AG04450 (cell line): ENCODE results near the gene CDK14. TPM values are rescaled to one million over a fixed set of nuclear protein-coding genes. Genes with fewer than 3 reads are reported as not detected.
A peak's percentile ranks its signal among the peaks of the same experiment; 100 is the strongest.

Source experiments
- CTCF ChIA-PET: fragments of 300-600, 350-600 bp; formaldehyde crosslinking; extraction: SDS; loops from one replicate; lab custom pipeline; 2022; ENCODE audit warnings: antibody characterized with exemption, inconsistent platforms; lab: Charles Lee
- POLR2A ChIA-PET: fragments of 350-600 bp; formaldehyde crosslinking; extraction: SDS; loops from one replicate; lab custom pipeline; 2021; ENCODE audit warnings: antibody characterized with exemption, inconsistent platforms; lab: Yijun Ruan, JAX
- DNase-seq: peaks from one replicate; pipeline ENCODE4 v3.0.0-alpha.2; 2011; ENCODE audit warnings: low read depth, low spot score
- H3K27ac ChIP-seq: one replicate; pipeline ENCODE4 v1.5.1; 2012; ENCODE audit warnings: low read depth, low read length, control low read depth
- H3K27me3 ChIP-seq: one replicate; pipeline ENCODE4 v1.6.0; 2012; ENCODE audit warnings: low read length; ENCODE audit not compliant: control insufficient read depth, insufficient read depth
- H3K4me3 ChIP-seq: 2 replicates; pipeline ENCODE4 v1.5.1; 2011; ENCODE audit warnings: mild to moderate bottlenecking, low read depth, low read length, control low read depth
- H3K9me3 ChIP-seq: 2 replicates; pipeline ENCODE4 v1.5.1; 2012; ENCODE audit warnings: low read length; ENCODE audit not compliant: control insufficient read depth, insufficient read depth
- CTCF ChIP-seq: IDR thresholded peaks from 2 replicates; pipeline ENCODE4 v1.5.1; 2011; ENCODE audit warnings: low read depth, low read length, control low read depth, inconsistent platforms
- polyA plus RNA-seq: library from polyadenylated mRNA; depleted of rRNA; stranded (reverse); fragments of >200 nt; gene quantifications from 2 replicates; pipeline ENCODE4 v1.2.3, GENCODE V29; 2011

CDK14 gene
- polyA plus RNA-seq, 1 experiment = 28.4 TPM

GRCh38 chr7:91206361-91206960 is 610.3 kb downstream of the CDK14 start:
- POLR2A ChIA-PET = no interaction called here
- H3K27me3 ChIP-seq = no peaks in the 10 kb centered on the region
- DNase-seq = no peak
- no peak overlapping the region for H3K4me3 ChIP-seq
- H3K9me3 ChIP-seq = no peaks in the 10 kb centered on the region
- TF ChIP-seq CTCF = no peak
- H3K27ac ChIP-seq = no peak overlapping the region
- CTCF ChIA-PET = no interaction called here

GRCh38 chr7:91212582-91212981 is 616.5 kb downstream of the CDK14 start:
- POLR2A ChIA-PET = no interaction called here
- no peak for DNase-seq
- CTCF ChIA-PET = no interaction called here
- Histone ChIP-seq H3K27me3 (no peaks in the 10 kb centered on the region), H3K9me3 (no peaks in the 10 kb centered on the region), H3K4me3 (no peak overlapping the region), H3K27ac (no peak overlapping the region)
- no peak for TF ChIP-seq CTCF

- ChIA-PET CTCF (no interaction called here), POLR2A (no interaction called here)
- no peak for TF ChIP-seq CTCF
Observed at GRCh38 chr7:91226411-91226810, 630.3 kb downstream of the CDK14 start.

GRCh38 chr7:91228327-91228726 is 632.2 kb downstream of the CDK14 start:
- Histone ChIP-seq H3K27me3 (no peaks in the 10 kb centered on the region), H3K4me3 (no peak overlapping the region), H3K9me3 (peaks cover 9% of the 10 kb centered on the region; the same call in 1 of the 2 replicates), H3K27ac (no peak overlapping the region)
- no peak for TF ChIP-seq CTCF
- DNase-seq = no peak
- POLR2A ChIA-PET = interaction anchor here (0.7 to 1.5 kb wide), 5 partner anchors 11 to 64 kb away, joined by 3 to 10 read pairs (median 3); no protein-coding TSS in a partner anchor
- CTCF ChIA-PET = interaction anchor here (0.5 to 1.9 kb wide), 3 partner anchors 12 to 430 kb away, joined by 3 to 6 read pairs (median 5); no protein-coding TSS in a partner anchor

More at GRCh38 chr7:91226411-91226810, 630.3 kb downstream of the CDK14 start:
- no peaks in the 10 kb centered on the region for H3K27me3 ChIP-seq
- DNase-seq = no peak
- no peak overlapping the region for H3K4me3 ChIP-seq
- H3K27ac ChIP-seq = no peak overlapping the region
- H3K9me3 ChIP-seq = peaks cover 9% of the 10 kb centered on the region; the same call in 1 of the 2 replicates

- Histone ChIP-seq H3K9me3 (peaks cover 9% of the 10 kb centered on the region; the same call in 1 of the 2 replicates), H3K27ac (peak overlapping the region; percentile 21), H3K27me3 (no peaks in the 10 kb centered on the region), H3K4me3 (no peak overlapping the region)
- TF ChIP-seq CTCF = no peak
- POLR2A ChIA-PET = interaction anchor here (0.7 to 1.5 kb wide), 5 partner anchors 10 to 64 kb away, joined by 3 to 10 read pairs (median 3); no protein-coding TSS in a partner anchor
- no peak for DNase-seq
- CTCF ChIA-PET = interaction anchor here (0.8 to 1.9 kb wide), 4 partner anchors 11 to 146 kb away, joined by 3 to 6 read pairs (median 4); no protein-coding TSS in a partner anchor
Observed at GRCh38 chr7:91228927-91229558, 632.9 kb downstream of the CDK14 start.
